OCI-LY7 (cell line): Measurements from ENCODE around the gene NDOR1. TPM values are rescaled to one million over a fixed set of nuclear protein-coding genes. Genes with fewer than 3 reads are reported as not detected.

ENCODE experiments used
- BruUV-seq: library from RNA; stranded (reverse); fragments of 400-500 nt; replicated peaks from 2 replicates; lab custom pipeline; 2021; lab: Mats Ljungman, UMichigan
- CTCF ChIA-PET: fragments of 300-600 bp; sonication (Branson Sonifier 250); formaldehyde crosslinking; loops from one replicate; lab custom pipeline; 2022; ENCODE audit warnings: antibody characterized with exemption; ENCODE audit not compliant: unreplicated experiment; lab: Charles Lee
- POLR2A ChIA-PET: fragments of 300-600 bp; sonication (Branson Sonifier 250); formaldehyde crosslinking; loops from one replicate; lab custom pipeline; 2022; ENCODE audit warnings: antibody characterized with exemption; lab: Charles Lee
- DNase-seq: peaks from one replicate; pipeline ENCODE4 v3.0.0-alpha.2; 2015; ENCODE audit warnings: low spot score
- H2AFZ ChIP-seq: fragments of 200-600 bp; sonication (generic), shearing (Covaris generic); 2 replicates; pipeline ENCODE4 v1.6.1; 2014; ENCODE audit warnings: mild to moderate bottlenecking, antibody characterized with exemption, low read length, moderate library complexity
- H3K27ac ChIP-seq: fragments of 200-600 bp; sonication (generic); 2 replicates; pipeline ENCODE4 v1.5.1; 2014; ENCODE audit warnings: mixed run types, low read depth, mild to moderate bottlenecking, moderate library complexity, low read length, inconsistent platforms; ENCODE audit not compliant: poor library complexity, severe bottlenecking
- H3K36me3 ChIP-seq: fragments of 200-600 bp; sonication (generic); 2 replicates; pipeline ENCODE4 v1.6.1; 2014; ENCODE audit warnings: mild to moderate bottlenecking, antibody characterized with exemption, low read length, moderate library complexity, mixed read lengths; ENCODE audit not compliant: insufficient read depth
- H3K4me1 ChIP-seq: fragments of 200-600 bp; sonication (generic); 2 replicates; pipeline ENCODE4 v1.5.1; 2014; ENCODE audit warnings: mild to moderate bottlenecking, low read length; ENCODE audit not compliant: insufficient read depth, poor library complexity, severe bottlenecking
- H3K4me2 ChIP-seq: fragments of 200-600 bp; sonication (generic); 2 replicates; pipeline ENCODE4 v1.6.1; 2014; ENCODE audit warnings: mild to moderate bottlenecking, low read length
- H3K4me3 ChIP-seq: fragments of 200-600 bp; sonication (generic); 2 replicates; pipeline ENCODE4 v1.5.1; 2014; ENCODE audit warnings: mild to moderate bottlenecking, low read depth, low read length; ENCODE audit not compliant: poor library complexity, severe bottlenecking
- H3K79me2 ChIP-seq: fragments of 200-600 bp; sonication (generic); 2 replicates; pipeline ENCODE4 v1.6.1; 2016; ENCODE audit warnings: low read depth, mild to moderate bottlenecking, low read length, moderate library complexity, mixed read lengths; ENCODE audit not compliant: insufficient read depth
- H3K9me2 ChIP-seq: fragments of 200-600 bp; sonication (generic); 2 replicates; pipeline ENCODE4 v1.6.1; 2016; ENCODE audit warnings: mild to moderate bottlenecking, low read length, mixed read lengths; ENCODE audit not compliant: insufficient read depth
- H3K9me3 ChIP-seq: fragments of 200-600 bp; sonication (generic); 2 replicates; pipeline ENCODE4 v1.6.1; 2014; ENCODE audit warnings: mild to moderate bottlenecking, mixed run types, low read length, mixed read lengths
- H4K20me1 ChIP-seq: fragments of 200-600 bp; sonication (generic); 2 replicates; pipeline ENCODE4 v1.6.1; 2014; ENCODE audit warnings: mild to moderate bottlenecking, antibody characterized with exemption, low read length, moderate library complexity, mixed read lengths; ENCODE audit not compliant: insufficient read depth
- EZH2phosphoT487 ChIP-seq: fragments of 200-600 bp; sonication (generic); IDR thresholded peaks from 2 replicates; pipeline ENCODE4 v1.6.1; 2018; ENCODE audit warnings: low read depth, borderline replicate concordance, mild to moderate bottlenecking, mixed run types, antibody characterized with exemption, low read length, moderate library complexity, mixed read lengths
- intact Hi-C: fragments of 100-400 bp; cut with micrococcal nuclease; formaldehyde crosslinking; loops from one replicate; pipeline ENCODE4 v1.10.0; 2022; ENCODE audit not compliant: unreplicated experiment
- total RNA-seq, 2 experiments: library from RNA; depleted of rRNA in 1 of 2; stranded (reverse); fragments of >200 nt in 1 of 2; shearing (Covaris generic) in 1 of 2; gene quantifications; 2 replicates each; pipeline ENCODE4 v1.2.3, GENCODE V29; 2014 to 2022
- TF ChIP-seq, protein P1 (sequence below): fragments of 200-600 bp; sonication (generic); conservative IDR thresholded peaks from 2 replicates; pipeline ENCODE4 v1.5.1; 2014; ENCODE audit warnings: mild to moderate bottlenecking, antibody characterized with exemption, low read length, moderate library complexity, mixed read lengths

NDOR1 gene
- total RNA-seq, 2 experiments from 2014 or later = 30.4 to 61.9 TPM

DNA sequence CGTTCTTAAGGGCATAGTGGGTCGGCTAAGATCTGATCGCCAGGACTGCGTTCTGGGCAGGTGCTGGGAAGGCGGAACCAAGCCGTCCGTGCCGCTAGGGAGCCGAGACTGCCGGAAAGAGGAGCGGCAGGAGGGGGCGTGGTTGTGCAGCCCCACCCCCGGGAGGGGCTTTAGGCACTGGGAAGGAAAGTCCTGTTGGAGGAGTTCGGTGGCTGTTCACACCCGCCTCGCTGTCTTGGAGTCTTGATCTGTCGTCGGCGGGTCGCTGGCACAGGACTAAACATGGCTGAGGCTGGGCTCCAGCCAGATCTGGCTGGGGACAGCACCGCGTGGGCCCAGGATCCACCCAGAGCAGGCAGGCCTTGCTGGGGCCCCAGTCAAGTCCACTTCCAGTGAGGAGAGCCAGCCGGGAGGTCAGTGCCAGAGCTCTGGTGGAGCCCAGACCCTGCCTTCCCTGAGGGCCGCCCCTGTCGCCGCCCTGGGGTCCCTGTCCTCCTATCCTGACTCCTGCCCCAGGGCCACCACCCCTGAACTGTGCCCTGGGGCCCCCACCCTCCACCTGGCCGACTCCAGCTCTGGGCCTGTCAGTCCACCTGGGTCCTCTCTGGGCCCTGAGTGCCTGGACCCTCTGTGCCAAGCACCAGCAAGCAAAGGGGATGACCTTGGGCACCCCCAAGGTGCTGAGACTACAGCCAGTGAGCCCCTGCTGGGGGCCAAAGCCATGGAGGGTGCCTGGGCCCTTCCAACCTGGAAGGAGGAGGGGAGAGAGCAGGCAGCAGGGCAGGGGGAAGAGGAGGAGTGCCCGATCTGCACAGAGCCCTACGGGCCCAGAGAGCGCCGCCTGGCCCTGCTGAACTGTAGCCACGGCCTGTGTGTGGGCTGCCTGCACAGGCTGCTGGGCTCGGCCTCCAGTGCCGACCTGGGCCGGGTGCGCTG lies 12.0 kb downstream of the NDOR1 start:
- no peaks in the 10 kb centered on the region for H3K9me3 ChIP-seq
- H2AFZ ChIP-seq = no peak overlapping the region
- no peak overlapping the region for H3K27ac ChIP-seq
- ChIA-PET CTCF (no interaction called here), POLR2A (no interaction called here)
- no peaks in the 10 kb centered on the region for H3K79me2 ChIP-seq
- peaks cover 49% of the 10 kb centered on the region; the same call in 1 of the 2 replicates for H3K36me3 ChIP-seq
- intact Hi-C loops = no loop called here
- DNase-seq = no peak
- no peak overlapping the region for H3K4me2 ChIP-seq
- peaks cover 8% of the 10 kb centered on the region for H3K4me1 ChIP-seq
- H3K4me3 ChIP-seq = no peak overlapping the region
- no TSS peak for BruUV-seq
- H4K20me1 ChIP-seq = no peaks in the 10 kb centered on the region
- no peaks in the 10 kb centered on the region for H3K9me2 ChIP-seq
- TF ChIP-seq, protein P1, sequence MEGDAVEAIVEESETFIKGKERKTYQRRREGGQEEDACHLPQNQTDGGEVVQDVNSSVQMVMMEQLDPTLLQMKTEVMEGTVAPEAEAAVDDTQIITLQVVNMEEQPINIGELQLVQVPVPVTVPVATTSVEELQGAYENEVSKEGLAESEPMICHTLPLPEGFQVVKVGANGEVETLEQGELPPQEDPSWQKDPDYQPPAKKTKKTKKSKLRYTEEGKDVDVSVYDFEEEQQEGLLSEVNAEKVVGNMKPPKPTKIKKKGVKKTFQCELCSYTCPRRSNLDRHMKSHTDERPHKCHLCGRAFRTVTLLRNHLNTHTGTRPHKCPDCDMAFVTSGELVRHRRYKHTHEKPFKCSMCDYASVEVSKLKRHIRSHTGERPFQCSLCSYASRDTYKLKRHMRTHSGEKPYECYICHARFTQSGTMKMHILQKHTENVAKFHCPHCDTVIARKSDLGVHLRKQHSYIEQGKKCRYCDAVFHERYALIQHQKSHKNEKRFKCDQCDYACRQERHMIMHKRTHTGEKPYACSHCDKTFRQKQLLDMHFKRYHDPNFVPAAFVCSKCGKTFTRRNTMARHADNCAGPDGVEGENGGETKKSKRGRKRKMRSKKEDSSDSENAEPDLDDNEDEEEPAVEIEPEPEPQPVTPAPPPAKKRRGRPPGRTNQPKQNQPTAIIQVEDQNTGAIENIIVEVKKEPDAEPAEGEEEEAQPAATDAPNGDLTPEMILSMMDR = no peak
- no peak for TF ChIP-seq EZH2phosphoT487

DNA sequence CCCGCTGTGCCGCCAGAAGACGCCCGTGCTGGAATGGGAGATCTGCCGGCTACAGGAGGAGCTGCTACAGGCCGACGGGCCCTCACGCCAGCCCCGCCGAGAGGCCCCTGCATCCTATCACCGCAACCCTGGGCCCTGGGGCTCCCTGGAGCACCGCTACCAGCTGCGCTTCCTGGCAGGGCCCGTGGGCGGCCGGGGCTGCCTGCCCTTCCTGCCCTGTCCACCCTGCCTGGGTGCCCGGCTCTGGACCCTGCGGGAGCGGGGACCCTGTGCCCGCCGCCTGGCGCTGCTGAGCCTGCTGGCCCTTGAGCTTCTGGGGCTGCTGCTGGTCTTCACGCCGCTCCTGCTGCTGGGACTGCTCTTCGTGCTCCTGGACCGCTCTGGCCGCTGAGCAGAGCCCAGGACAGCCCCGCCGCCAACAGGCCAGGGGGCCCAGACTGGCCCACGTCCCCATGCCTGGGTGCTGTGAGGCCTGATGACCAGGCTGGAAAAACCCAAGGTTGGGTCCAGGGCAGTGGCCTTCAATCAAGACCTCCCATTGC lies 12.8 kb downstream of the NDOR1 start:
- Histone ChIP-seq H3K9me3 (no peaks in the 10 kb centered on the region), H3K36me3 (peaks cover 49% of the 10 kb centered on the region; the same call in 1 of the 2 replicates), H3K9me2 (no peaks in the 10 kb centered on the region), H3K79me2 (no peaks in the 10 kb centered on the region), H3K4me2 (no peak overlapping the region), H4K20me1 (no peaks in the 10 kb centered on the region), H3K4me3 (no peak overlapping the region), H2AFZ (no peak overlapping the region), H3K4me1 (peaks cover 15% of the 10 kb centered on the region), H3K27ac (no peak overlapping the region)
- ChIA-PET CTCF (no interaction called here), POLR2A (no interaction called here)
- no TSS peak for BruUV-seq
- intact Hi-C loops = no loop called here
- TF ChIP-seq, protein P1 = no peak
- no peak for TF ChIP-seq EZH2phosphoT487
- no peak for DNase-seq
